Airway epithelial cell (primary cell): ENCODE data around the gene CHCHD6. TPM values are rescaled to one million over a fixed set of nuclear protein-coding genes. Genes with fewer than 3 reads are reported as not detected.

Source experiments
- total RNA-seq: library from RNA; depleted of rRNA; stranded (reverse); fragments of >200 nt; gene quantifications from 2 replicates; pipeline ENCODE4 v1.2.3, GENCODE V29; 2015

CHCHD6 gene
- total RNA-seq: 26.4 and 32.6 TPM in 2 replicates

GRCh38 chr3:126703512-126704493 lies at the start of gene CHCHD6:
CHCHD6 (plus strand) TSS chr3:126704240; CDS start chr3:126704313, 73 bp downstream.

GRCh38 chr3:126654571-126655383 lies 49.3 kb upstream of the CHCHD6 start, which contains the start of gene TXNRD3:
TXNRD3 (minus strand) TSS chr3:126655124.

GRCh38 chr3:126982471-126983175 lies 278.6 kb downstream of the CHCHD6 start, which contains the start of gene PLXNA1:
PLXNA1 (plus strand) TSS chr3:126983115; CDS start chr3:126988594, 5,479 bp downstream.

Other genes starting within 250 kb of the CHCHD6 start
- 13.7 and 21.7 TPM in 2 replicates for gene ZXDC, start 228.3 kb upstream of the CHCHD6 start, total RNA-seq
- not detected in 2 replicates for gene UROC1, start 186.5 kb upstream of the CHCHD6 start, total RNA-seq
- not detected in 2 replicates for gene CHST13, start 180.1 kb upstream of the CHCHD6 start, total RNA-seq
- gene C3orf22, start 145.3 kb upstream of the CHCHD6 start, total RNA-seq: not detected in 2 replicates
- 9.7 TPM in 2 replicates for gene TXNRD3, start 49.1 kb upstream of the CHCHD6 start, total RNA-seq